Measurements from ENCODE around the gene MFSD6.

- no peak for TF ChIP-seq POLR2A (IDR thresholded peaks at IDR 0.05)
- no peak for TF ChIP-seq CTCF (IDR thresholded peaks at IDR 0.05 in 8 of 11, conservative IDR thresholded peaks at IDR 0.05 in 3 of 11)
Observed at GRCh38 chr2:190512539-190513095, 104.5 kb downstream of the MFSD6 start.
